ENCODE data around the gene NDUFAF2. TPM values are rescaled to one million over a fixed set of nuclear protein-coding genes. Genes with fewer than 3 reads are reported as not detected.

Gene NDUFAF2
- total and polyA plus RNA-seq, 2 of the 13 experiments (the other 11 are each of a cell fraction or from before 2014, with no cell fraction given): 34.0 to 78.4 TPM

GRCh38 chr5:61186634-61187033, 241.6 kb downstream of the NDUFAF2 start:
- Histone ChIP-seq H3K4me2 (ENCODE audit: low read depth, low read length) (no peak overlapping the region), H3K9me3 (ENCODE audit: low read length) (no peaks in the 10 kb centered on the region), H3K79me2 (ENCODE audit: insufficient read depth, low read length) (no peaks in the 10 kb centered on the region), H3K4me3 (replicated peaks in 1 of 3; ENCODE audit: insufficient read depth in 1 of 3, low read depth in 2 of 3, low read length in 3 of 3) (no peak overlapping the region), H3K9ac (ENCODE audit: insufficient read depth, low read depth, low read length) (no peak overlapping the region), H4K20me1 (ENCODE audit: insufficient read depth, low read length) (no peaks in the 10 kb centered on the region), H3K27ac (ENCODE audit: extremely low read length, insufficient read depth, low read length) (no peak overlapping the region), H3K4me1 (ENCODE audit: insufficient read depth, low read length) (no peaks in the 10 kb centered on the region), H3K36me3 (replicated peaks in 1 of 2; ENCODE audit: control insufficient read depth in 1 of 2, insufficient read depth in 2 of 2, low read length in 2 of 2) (no peaks in the 10 kb centered on the region), H2AFZ (ENCODE audit: low read length) (no peak overlapping the region), H3K27me3 (ENCODE audit: control insufficient read depth in 1 of 2, insufficient read depth in 2 of 2, low read length in 2 of 2) (no peaks in the 10 kb centered on the region)
- no TSS peak for BruUV-seq (replicated peaks)
- TF ChIP-seq FOXO4 (CRISPR knock-in tag; conservative IDR thresholded peaks at IDR 0.05) (no peak), NFIC (IDR thresholded peaks at IDR 0.05; ENCODE audit: low read length) (no peak), ADNP (CRISPR knock-in tag; IDR thresholded peaks at IDR 0.05) (no peak), HMGXB3 (CRISPR knock-in tag; IDR thresholded peaks at IDR 0.05; ENCODE audit: borderline replicate concordance) (no peak), EED (CRISPR knock-in tag; IDR thresholded peaks at IDR 0.05) (no peak), MTERF4 (CRISPR knock-in tag; IDR thresholded peaks at IDR 0.05) (no peak)
- CTCF ChIA-PET (ENCODE audit: low intra/inter-chr PET ratio, low total read pairs): no interaction called here
- in situ Hi-C loops (cut with HindIII; ENCODE audit: extremely low pct_ligation_motif_present, low pct_unique_long_range_greater_than_20kb): no loop called here
- POLR2A ChIA-PET: no interaction called here
- ATAC-seq (no peak), DNase-seq (ENCODE audit: low spot score) (no peak), FAIRE-seq (no peak)
- intact Hi-C loops (cut with micrococcal nuclease; ENCODE audit: unreplicated experiment): no loop called here
- 47% methylated on average over 2 of the region's 2 CpGs for WGBS (ENCODE audit: low lambda C conversion rate)
